HG02852 (cell line): ENCODE data around the gene CCDC126.
"Not testable (repeated sequence)": the region's sequence is repeated elsewhere in the genome, so short reads cannot be mapped to it uniquely, and the experiment has no call there.

ENCODE experiments used
- ATAC-seq: cut with Tn5 transposase; IDR thresholded peaks from one replicate; pipeline ENCODE4 v1.9.1; 2021; ENCODE audit warnings: mild to moderate bottlenecking, moderate library complexity; ENCODE audit not compliant: unreplicated experiment

Gene CCDC126, protein sequence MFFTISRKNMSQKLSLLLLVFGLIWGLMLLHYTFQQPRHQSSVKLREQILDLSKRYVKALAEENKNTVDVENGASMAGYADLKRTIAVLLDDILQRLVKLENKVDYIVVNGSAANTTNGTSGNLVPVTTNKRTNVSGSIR

GRCh38 chr7:23597094-23598091, at the start of gene CCDC126:
Gene CCDC126 (plus strand): TSS chr7:23597382. CDS start chr7:23611316, 13,934 bp downstream.
- ATAC-seq: peak; percentile 79

DNA sequence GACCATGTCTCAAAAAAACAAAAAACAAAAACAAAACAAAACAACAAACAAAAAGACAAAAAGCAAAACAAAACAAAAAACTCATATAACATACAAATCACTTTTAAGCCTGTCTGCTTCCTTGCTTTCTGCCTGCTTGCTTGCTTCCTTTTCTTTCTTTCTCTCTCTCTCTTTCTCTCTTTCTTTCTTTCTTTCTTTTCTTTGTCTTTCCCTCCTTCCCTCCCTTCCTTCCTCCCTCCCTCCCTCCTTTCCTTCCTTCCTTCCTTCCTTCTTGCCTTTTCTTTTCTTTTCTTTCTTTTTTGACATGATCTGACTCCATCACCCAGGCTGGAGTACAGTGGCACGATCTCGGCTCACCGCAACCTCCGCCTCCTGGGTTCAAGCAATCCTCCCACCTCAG, 49.5 kb upstream of the CCDC126 start:
- ATAC-seq: no peak

GRCh38 chr7:23558303-23558702, 38.9 kb upstream of the CCDC126 start:
- no peak for ATAC-seq

- ATAC-seq: peak; percentile 92
These were observed 26.5 kb upstream of the CCDC126 start for GRCh38 chr7:23570592-23571200.

DNA sequence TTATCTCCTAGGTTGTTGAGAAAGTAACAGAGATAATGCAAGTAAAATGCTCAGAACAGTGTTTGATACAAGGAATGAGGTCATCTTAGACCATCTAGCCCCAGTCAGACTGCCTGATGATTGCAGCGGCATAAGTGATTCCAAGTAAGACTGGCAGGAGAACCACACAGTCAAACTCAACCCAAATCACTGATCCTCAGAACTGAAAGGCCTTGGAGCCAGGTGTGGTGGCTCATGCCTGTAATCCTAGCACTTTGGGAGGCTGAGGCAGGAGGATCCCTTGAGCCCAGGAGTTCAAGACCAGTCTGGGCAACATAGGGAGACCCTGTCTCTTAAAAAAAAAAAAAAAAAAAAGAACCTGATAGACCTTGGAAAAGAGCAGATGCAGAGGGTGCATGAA, 15.2 kb upstream of the CCDC126 start:
- not testable (repeated sequence) for ATAC-seq

GRCh38 chr7:23585304-23585703, 11.9 kb upstream of the CCDC126 start:
- ATAC-seq: not testable (repeated sequence)

GRCh38 chr7:23586159-23586558, 11.0 kb upstream of the CCDC126 start:
- no peak for ATAC-seq

- ATAC-seq: no peak
These were observed 6.7 kb upstream of the CCDC126 start for GRCh38 chr7:23590529-23590928.

- no peak for ATAC-seq
These were observed 3.5 kb upstream of the CCDC126 start for GRCh38 chr7:23593706-23594105.

DNA sequence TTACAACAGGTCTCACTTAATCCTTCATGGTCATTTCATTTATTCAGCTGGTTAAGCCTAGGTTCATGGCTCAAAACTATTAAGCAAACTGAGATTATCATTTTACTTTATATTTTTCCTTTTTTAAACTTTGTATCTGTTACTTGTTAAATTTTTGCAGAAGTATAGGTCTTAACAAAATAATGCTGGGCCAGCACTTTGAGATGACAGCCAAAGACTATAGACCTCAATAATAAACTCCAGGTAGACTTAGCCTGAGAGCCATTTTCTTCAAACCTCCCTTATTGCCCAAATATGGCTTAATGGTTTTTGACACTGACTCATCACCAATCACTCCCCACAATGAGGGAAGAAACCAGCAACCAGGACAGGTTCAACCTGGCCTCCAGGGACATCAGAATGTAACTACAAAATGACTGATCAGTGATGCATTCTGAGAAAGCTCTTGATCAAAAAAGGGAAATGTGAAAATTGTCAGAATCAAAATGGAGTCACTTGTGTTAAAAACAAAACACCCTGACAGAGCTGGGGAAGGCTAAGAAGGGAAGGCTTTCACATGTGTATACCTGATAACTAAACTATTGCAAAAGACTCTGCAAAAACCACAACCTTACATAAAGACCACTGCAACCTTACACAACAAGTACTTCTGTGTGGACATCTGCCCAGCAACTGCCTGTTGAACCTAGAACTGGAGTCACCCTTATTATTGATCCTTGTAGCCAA, 2.1 kb upstream of the CCDC126 start:
- ATAC-seq: peak; percentile 56

GRCh38 chr7:23598296-23598695, 1.1 kb downstream of the CCDC126 start:
- no peak for ATAC-seq

DNA sequence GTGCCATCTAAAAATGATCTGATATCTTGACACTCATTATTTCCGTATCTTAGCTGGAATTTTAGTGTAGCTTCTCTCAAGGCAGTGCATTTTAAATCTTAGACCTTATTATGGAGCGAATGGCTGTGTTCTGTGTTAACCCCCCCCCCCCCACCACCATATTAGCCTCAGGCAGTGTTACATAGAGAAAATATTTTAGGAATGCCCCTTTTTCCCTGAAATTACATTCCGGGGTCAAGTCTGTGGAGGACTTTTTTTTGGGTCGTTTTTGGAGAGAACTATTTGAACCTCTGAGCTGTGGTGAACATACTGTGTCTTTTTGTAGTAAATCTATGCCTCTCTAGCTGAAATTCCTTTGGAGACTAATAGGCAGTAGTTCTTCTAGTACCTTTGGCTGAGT, 3.1 kb downstream of the CCDC126 start:
- ATAC-seq: no peak

DNA sequence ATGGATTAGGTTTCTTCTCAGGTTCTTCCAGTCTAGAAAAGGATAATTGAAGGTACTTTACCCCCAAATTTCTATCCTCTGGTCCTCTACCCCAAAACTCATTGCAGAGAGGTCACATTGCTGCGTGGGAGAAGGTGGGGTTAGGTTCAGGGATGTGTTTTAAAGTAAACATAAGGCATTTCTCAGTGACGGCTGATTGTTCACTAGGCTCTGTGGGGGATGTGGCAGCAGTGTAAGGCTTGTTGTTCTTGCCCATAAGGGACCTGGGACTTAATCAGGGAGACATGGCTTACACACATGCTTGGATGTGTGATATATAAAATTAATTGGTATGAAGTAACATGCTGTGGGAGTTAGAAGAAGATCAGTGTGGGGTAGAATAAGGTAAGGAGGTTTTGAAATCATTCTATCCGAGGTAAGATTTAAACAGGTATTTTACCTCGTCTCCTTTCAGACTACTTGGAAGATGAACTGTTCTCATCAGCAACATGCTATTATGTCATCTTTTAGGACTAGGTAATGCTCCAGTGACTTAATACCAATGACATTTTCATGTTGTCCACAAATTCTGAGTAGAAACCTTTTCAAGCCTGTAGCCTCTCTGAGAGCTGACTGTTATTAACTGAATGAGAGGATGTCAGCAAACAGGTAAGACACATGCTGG, 6.6 kb downstream of the CCDC126 start:
- no peak for ATAC-seq

- no peak for ATAC-seq
These were observed 7.1 kb downstream of the CCDC126 start for GRCh38 chr7:23604296-23604640.

DNA sequence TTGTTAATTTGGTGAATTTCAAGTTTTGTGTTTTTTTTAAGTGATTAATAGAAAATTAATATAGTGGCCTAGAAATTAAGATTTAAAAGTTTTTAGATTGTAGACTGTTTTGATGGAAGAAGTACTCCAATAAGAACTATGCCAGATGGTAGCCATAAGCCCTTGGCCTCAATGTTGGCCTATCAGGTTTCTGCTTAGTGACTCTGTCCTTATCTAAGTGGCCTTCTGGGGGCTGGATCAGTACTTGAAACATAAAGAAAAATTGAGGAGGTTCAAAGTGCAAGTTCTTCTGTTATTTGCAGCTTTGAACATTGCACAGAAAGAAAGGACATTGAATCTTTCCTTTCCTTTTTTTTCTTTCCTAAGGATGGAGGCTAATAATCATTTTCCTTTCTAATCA, 9.9 kb downstream of the CCDC126 start:
- ATAC-seq: no peak

DNA sequence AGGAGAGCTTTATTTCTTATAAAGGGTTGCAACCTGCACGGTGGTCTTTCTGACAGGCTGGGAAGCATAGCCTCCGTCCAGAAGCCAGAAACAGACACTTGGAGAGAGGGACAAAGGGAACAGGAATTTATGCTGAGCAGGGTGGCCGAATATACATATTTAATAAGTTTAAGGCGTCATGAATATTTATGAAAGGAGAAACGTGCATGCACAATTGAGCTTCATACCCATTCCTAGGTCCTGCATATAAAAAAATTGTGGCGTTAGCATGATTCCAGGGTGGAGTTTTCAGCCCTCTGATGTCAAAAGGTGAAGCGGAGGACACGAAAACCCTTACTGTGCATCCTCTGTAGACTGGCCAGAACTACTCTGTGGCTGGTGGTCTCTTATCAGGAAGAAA, 10.7 kb downstream of the CCDC126 start:
- ATAC-seq: no peak

- ATAC-seq: no peak
These were observed 18.1 kb downstream of the CCDC126 start for GRCh38 chr7:23615331-23615730.

DNA sequence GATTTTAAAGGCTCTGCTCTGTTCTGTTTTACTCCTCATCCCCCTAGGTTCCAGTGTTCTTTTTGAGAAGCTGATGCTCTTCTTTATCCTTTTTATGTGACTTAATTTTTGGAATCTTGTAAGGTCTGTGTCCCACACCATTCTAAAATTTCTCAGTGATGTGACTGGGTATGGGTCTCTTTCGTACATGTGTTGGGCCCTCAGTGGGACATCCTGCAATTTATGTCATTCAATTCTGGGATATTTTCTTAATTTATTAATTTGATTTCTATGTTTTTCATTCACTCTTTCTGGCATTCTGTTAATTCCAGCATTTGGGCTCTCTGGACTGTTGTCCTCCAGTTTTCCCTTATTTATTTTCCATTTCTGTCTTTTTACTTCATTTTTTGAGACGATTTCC, 19.4 kb downstream of the CCDC126 start:
- no peak for ATAC-seq

DNA sequence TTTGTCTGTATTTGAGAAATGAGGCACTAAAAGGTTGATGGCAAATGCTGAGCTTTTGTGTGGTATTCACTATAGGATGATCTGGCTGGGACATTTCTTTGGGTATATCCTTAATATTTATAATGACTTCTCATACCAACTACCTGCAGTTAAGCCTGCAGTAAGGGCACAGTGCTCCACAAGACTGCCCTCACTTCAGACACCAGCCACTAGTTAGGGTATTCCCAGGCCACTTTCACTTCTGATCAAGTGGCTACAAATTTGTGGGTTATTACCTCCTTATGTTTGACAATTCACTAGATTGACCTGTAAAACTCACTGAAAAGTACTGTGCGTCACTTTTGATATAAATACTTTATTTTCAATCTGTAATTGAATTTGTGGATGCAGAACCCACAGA, 20.3 kb downstream of the CCDC126 start:
- ATAC-seq: no peak

- no peak for ATAC-seq
These were observed 21.1 kb downstream of the CCDC126 start for GRCh38 chr7:23618241-23618640.

DNA sequence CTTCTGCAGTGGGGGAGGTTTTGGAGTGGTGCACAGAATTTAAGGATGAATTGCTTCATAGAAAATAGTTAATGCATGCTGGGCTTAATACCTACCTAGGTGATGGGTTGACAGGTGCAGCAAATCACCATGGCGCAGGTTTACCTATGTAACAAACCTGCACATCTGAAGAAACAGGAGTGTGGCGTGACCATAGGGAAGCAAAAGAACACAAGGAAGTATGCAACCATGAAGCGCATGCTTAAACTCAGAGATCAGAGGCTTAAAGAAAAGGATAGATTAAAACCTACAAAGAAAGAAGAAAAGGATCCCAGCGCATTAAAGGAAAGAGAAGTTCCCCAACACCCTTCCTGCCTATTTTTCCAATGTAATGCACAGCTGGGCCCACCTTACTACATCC, 22.0 kb downstream of the CCDC126 start:
- no peak for ATAC-seq
